Muscle of back (tissue), 10 donors: ENCODE results near the gene OR10A6. TPM values are rescaled to one million over a fixed set of nuclear protein-coding genes. Genes with fewer than 3 reads are reported as not detected.

ENCODE experiments used
- polyA plus RNA-seq, 10 donors: library from polyadenylated mRNA; unstranded; fragments of 120-200 nt; gene quantifications; one replicate each; pipeline ENCODE4 v1.2.1, GENCODE V29; 2013; ENCODE audit not compliant: insufficient read length in 10 of 10

The OR10A6 gene
- polyA plus RNA-seq, 10 donors, result 0.03 TPM; not detected in 9

Other genes starting within 250 kb of the OR10A6 start
- gene OVCH2, start 224.8 kb downstream of the OR10A6 start, polyA plus RNA-seq, result under 1 TPM in 8 of 10 donors, not detected in 2; 0.13 to 0.48 (median 0.24) TPM
- gene OR5P2, start 134.3 kb downstream of the OR10A6 start, polyA plus RNA-seq, result not detected
- gene OR5P3, start 100.4 kb downstream of the OR10A6 start, polyA plus RNA-seq, result not detected
- gene OR10A3, start 10.4 kb upstream of the OR10A6 start, polyA plus RNA-seq, result under 1 TPM in 4 of 10 donors, not detected in 6; 0.05 to 0.10 (median 0.08) TPM
- gene NLRP10, start 34.2 kb upstream of the OR10A6 start, polyA plus RNA-seq, result not detected
- 100 to 1,000 TPM; 311 to 442 (median 375) TPM for gene EIF3F, start 56.1 kb upstream of the OR10A6 start, polyA plus RNA-seq
- 10 to 100 TPM; 11.4 to 21.2 (median 13.1) TPM for gene TUB, start 149.9 kb upstream of the OR10A6 start, polyA plus RNA-seq
- 1 to 10 TPM in 3 of 10 donors, under 1 TPM in 7; 0.20 to 2.1 (median 0.44) TPM for gene RIC3, start 237.8 kb upstream of the OR10A6 start, polyA plus RNA-seq